ENCODE measurements around the gene TNF.
A peak's percentile ranks its signal among the peaks of the same experiment; 100 is the strongest.

TNF gene

DNA sequence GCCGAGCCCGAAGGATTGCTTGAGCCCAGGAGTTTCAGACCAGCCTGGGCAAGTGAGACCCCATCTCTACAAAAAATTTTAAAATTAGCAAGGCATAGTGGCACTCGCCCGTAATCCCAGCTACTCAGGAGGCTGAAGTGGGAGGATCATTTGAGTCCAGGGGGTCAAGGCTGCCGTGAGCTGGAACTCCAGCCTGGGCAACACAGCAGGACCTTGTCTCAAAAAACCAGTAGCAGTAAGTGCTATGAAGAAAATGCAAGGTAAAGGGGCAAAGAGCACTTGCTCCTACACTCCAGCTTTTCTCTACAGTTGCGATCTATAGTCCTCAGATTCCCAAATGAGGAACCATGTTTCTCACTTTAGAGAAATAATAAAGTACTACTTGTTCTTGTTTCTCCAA lies 31.7 kb upstream of the TNF start:
- DNase-seq, result no peak

DNA sequence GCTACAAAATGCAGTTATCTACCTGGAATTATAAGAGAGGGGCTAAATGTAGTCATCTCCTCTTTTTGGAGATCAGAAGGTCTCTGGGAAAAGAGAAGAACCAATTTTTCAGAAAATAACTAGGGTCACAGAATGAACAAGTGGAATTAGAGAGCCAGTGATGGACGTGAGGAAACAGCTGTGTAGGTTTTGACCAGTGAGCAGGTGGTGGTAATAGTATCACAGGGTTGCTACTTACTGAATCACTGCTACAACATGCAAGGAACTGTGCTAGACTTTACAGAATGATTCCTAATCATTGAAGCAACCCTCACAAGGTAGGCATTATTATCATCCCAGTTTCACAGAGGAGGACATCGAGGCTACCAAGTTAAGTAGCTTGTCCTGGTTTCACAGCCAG lies 30.7 kb upstream of the TNF start:
- no peak for DNase-seq

GRCh38 chr6:31545291-31545690 lies 30.1 kb upstream of the TNF start:
- DNase-seq, result no peak

- peak; percentile 47 to 97 (median 87) for DNase-seq
Measured at GRCh38 chr6:31546339-31546957, 28.9 kb upstream of the TNF start, which contains the start of gene ATP6V1G2. Gene ATP6V1G2, minus strand, starts transcription at chr6:31546608. Its CDS starts 49 bp downstream, at chr6:31546559.

DNA sequence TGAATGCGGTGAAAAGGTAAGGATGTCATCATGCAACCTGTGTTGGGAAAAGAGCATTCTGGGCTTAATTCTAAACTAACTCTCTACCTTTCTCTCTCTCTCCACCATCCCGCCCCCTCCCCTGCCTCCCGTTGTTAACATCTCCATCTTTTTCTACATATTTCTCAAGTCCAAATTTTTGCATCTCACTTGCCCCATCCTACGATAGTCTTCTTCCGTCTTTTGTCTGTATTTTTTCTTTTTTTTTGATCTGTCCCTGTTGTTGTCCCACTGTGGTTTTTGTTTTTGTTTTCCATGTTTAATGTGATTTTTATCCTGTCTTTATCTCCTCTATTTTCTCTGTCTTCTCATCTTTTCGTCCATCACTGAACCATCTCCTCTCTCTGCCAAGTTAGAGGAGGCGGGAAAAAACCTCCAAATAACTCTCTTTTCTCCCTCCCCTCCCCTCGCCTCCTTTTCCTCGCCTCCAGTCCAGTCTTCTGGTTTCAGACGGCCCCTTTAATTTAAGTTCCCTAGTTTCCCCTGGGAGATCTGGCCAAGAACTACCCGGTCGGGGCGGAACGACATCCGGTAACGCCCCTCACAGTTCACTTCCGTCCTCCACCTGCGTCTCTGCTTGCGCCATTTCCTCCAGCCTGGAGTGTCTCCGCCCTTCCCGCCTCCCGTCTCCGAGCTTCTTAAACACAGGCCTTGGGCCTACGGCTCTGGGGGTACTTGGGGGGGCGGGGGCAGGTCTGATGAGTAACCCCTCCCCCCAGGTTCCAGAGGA lies 28.2 kb upstream of the TNF start, which contains the start of gene NFKBIL1:
NFKBIL1 (plus strand) TSS at position 651 of the 769 bp plus-strand sequence; CDS start at position 738, 87 bp downstream.
- DNase-seq, result peak; percentile 69 to 99 (median 94)

GRCh38 chr6:31547727-31548543 lies 27.4 kb upstream of the TNF start:
- DNase-seq, result peak in 1 of 56 donors; percentile 5

DNA sequence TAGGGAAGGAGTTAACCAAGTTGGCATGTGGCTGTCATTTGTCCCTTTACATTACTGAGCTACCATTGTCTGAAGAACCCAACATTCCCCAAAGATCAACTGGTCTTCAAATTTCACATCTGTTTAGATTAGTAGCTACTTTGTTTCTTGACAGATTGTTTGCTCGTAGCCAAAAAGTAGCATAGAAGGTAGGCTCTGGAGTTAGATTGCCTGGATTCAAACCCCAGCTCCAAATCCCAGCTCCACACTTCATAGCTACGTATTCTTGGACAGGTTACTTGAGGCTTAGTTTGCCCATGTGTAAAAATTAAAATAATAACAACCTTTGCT lies 26.9 kb upstream of the TNF start:
- no peak for DNase-seq

DNA sequence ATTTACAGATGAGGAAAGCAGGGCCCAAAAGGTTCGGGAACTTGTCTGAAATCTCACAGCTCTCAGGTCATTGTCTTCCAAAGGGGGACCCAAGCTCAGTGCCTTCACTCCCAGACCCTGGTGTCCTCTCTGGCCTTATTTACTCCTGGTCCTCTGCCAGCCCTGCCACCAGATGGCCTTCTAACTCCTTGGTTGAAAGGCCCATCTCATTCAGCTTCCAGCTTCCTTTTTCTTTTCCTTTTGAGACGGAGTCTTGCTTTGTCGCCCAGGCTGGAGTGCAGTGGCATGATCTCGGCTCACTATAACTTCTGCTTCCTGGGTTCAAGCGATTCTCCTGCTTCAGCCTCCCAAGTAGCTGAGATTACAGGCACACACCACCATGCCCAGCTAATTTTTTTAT lies 24.0 kb upstream of the TNF start:
- DNase-seq, result peak in 15 of 56 donors; percentile 3 to 47 (median 16)

DNA sequence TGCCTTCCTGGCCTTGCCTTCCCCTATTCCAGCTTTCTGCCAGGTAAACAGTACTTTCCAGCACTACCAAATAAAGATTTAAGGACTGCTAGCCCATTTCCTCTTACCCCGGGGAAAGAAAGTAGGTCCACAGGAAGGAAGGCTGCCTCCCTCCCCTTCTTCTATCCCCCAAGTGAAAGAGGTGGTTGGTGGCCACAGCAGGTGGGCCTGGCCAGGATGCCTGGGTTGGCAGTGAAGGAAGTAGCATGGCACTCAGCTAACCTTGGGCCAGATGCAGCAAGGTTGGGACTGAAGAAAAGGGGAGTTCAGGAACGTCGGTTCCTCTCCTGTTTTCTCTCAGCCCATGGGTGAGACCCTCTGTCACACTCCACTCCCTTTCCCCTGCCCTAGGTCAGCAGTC lies 19.1 kb upstream of the TNF start:
- no peak for DNase-seq

DNA sequence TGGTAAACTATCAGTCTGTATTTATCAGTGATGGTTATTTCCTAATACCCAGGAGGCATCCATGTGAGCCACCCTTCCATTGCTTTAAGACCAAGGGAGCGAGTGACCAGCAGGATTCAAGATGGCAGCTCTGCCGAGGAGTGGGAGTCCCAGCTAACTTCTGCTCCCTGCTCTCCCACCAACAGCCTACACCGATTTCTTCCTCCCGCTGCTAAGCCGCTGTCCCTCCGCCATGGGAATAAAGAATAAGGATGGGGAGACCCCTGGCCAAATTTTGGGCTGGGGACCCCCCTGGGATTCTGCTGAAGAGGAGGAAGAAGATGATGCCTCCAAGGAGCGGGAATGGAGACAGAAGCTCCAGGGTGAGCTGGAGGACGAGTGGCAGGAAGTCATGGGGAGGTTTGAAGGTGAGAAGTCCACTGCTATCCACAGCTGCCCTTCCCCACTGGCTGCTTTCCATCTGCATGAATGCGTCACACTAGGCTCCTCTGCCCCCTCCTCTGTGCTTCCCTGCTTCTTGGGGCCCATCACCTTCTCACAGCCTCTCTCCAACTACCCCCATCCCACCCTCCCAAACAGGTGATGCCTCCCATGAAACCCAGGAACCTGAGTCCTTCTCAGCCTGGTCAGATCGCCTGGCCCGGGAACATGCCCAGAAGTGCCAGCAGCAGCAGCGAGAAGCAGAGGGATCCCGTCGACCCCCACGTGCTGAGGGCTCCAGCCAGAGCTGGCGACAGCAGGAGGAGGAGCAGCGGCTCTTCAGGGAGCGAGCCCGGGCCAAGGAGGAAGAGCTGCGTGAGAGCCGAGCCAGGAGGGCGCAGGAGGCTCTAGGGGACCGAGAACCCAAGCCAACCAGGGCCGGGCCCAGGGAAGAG lies 17.7 kb upstream of the TNF start:
- no peak for DNase-seq

GRCh38 chr6:31558318-31558625 lies 17.1 kb upstream of the TNF start:
- no peak for DNase-seq

DNA sequence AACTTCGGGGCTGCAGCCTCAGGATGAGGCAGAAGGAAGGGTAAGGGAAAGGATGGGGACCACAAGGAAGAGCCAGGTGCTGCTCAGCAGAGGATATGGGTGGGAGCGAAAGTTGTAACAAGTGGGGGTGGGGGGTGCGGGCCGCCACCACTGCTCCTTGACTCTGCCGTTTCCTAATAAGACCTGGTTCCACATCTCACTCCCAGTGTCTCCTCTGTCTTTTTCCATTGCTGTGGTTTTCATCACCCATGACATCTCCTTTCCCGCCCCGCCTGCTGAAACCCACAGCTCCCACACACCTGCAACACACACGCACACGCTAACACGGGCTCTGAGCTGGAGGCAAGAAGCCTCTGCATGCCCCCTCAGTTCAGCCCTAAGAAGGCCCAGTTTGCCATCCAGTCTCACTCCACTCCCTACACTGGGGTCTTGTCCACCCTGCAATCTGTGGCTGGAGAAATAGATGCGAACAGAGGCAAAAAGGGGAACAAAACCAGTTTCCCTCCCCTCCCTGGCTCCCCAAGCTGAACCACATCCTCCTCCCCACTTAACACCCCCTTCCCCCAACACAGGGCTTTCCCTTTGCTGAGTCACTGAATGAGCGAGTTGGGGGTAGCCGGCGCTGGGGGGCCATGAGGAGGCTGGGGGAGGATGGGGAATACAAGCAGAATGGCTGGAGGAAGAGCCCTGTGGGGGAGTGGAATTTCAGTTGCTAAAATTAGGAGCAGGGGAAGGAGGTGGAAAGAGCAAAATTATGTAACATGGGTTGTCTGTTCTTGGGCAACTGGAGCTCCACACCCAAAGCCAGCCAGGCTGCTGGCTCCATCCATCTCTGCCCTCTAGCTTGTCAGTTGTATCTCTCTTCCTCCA lies 16.5 kb upstream of the TNF start:
- peak in 33 of 56 donors; percentile 9 to 71 (median 45) for DNase-seq

DNA sequence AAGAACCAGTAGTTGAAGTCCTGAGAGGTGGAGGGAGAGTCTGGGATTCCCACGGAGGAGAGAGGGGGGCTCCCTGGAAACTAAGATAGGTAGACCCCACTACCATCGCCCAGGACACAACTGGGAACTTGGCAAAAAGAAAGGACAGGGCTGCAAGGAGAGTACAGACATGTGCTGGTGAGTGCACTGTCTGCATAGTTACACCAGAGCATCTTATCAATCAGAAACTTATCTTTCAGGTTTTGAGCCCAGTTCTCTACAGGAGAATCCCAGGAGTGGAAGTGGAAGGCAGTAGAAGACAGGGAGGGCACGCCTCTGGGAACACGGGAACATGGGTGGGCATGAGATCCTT lies 15.8 kb upstream of the TNF start:
- DNase-seq, result no peak

DNA sequence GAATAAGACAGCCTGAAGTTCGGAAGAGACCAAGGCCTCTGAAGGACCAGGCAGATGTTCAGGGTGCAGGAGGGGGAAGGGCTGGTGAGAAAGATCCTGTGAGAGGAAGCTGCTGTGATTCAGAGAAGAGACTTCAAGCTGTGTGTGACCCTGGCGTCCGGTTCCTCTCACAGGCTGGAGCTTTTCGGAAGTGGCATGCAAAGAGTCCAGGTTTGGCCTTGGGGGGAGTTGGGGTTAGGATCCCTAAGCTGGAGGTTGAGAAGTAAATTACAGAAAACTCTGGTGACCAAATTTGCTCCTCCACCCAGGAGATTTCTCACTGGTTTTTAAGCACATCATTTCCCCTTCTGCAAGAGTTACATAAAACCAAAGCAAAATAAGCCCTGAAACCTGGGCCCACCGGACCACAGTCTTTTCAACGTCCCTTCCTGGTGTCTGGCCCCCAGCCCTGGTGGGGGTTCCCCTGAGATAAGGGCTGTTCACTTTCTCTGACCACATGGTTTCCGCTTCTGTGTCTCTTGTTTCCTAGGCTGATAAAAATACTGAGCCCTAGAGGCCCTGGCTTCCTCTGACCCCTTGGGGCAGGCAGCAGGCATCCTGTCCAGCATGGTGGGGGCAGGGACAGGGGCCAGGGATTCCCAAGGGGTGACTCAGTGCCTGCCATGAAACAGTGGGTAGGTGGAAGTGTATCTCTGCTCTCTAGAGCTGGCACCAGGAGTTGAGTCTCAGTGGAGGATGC lies 15.2 kb upstream of the TNF start:
- DNase-seq, result peak in 21 of 56 donors; percentile 3 to 46 (median 18)

GRCh38 chr6:31560697-31561058 lies 14.7 kb upstream of the TNF start:
- no peak for DNase-seq

DNA sequence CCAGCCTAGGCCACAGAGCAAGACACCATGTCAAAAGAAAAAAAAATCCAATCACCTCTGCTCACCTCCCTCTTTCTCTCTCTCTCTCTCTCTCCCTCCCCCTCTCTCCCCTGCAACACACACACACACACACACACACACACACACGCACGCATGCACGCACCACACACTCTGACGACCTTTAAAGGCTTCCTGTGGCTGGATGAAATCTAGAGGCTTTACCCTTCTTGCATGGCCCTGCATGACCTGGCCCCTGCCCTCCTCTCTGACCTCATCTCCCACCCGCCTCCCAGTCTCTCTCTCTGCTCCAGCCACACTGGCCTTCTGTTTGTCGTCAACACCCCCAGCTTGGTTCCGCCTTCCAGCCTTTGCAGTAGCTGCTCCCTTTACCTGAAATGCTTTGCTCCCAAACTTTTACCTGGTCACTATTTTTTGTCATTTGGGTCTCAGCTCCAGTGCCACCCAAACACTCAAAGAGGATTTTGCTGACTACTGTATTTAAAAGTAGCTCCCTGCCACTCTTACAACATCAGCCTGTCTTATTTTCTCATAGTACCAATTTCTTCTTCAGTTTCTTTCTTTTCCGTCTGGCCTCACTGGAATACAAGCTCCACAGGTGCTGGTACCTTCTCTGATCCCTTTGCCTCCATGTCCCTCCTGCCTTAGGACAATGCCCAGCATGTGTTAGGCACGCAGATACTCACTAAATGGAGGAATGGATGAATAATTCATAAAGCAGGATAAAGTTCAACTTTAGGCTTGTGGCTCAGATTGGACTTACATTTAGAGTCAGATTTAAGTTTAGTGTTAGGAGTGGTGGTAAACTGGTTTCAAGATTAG lies 7.6 kb upstream of the TNF start:
- DNase-seq, result no peak

DNA sequence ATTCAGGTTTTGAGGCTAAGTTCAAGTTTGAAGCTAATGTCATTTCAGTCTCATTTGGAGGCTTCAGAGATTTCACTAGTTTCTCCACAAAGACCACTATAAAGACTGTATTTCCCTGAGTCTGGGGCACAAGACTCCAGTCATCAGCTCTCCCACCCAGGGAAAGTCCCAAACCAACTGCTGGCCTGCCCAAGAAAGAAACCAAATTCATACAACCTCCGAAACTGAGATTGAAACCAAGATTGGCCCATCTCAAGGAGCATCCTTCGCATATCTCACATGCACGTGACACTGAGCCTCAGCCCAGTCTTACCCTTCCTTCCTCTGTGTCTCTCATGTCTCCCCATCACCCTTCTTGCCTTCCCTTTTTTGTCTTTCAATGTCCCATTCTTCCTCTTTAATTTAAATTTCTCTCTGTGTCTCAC lies 6.8 kb upstream of the TNF start:
- DNase-seq, result no peak

DNA sequence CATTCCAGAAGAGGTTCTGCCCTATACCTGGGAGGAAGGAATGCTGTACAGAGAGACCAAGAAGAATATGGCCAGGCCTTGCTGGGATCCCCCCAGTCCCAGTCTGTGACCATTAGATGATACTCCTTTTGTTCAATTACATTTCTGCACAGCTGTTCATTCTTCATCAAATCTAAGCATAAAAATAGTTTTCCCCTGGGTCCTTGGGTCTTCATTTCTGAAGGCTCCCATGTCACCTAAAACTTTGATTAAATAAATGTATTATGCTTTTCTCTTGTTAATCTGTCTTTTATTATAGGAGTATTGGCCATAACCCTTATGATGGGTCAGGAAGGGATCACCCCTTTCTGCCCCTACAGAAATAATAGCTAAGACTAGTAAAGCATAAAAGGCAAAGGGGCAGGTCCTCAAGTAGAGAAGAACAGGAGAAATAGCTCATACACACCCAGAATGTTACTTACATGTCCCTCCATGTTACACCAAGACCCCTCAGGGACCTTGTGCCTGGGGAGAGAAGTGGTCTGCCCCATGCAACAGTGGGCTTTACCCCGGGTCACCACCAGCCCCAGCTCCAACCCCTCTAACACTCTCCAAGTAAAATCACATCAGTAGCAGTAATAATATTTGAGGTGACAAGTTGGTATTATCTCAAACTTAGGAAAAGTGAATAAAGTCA lies 5.4 kb upstream of the TNF start:
- no peak for DNase-seq
